IMR-90 (cell line): ENCODE data around the gene KANK3.

ENCODE experiments used
- BHLHE40 ChIP-seq: fragments of 150-350 bp; IDR thresholded peaks from 2 replicates; pipeline ENCODE4 v1.6.1; 2016; ENCODE audit warnings: mild to moderate bottlenecking, low read depth, low read length
- CEBPB ChIP-seq: IDR thresholded peaks from 2 replicates; pipeline ENCODE4 v1.6.1; 2012; ENCODE audit warnings: low read depth, low read length, improper control_type of control experiment
- CHD1 ChIP-seq: IDR thresholded peaks from 2 replicates; pipeline ENCODE4 v1.6.1; 2012; ENCODE audit warnings: low read depth, low read length, improper control_type of control experiment
- CTCF ChIP-seq: conservative IDR thresholded peaks from 2 replicates; pipeline ENCODE4 v1.5.1; 2012; ENCODE audit warnings: mild to moderate bottlenecking, low read depth, low read length, improper control_type of control experiment
- ELK1 ChIP-seq: fragments of 150-350 bp; IDR thresholded peaks from 2 replicates; pipeline ENCODE4 v1.6.1; 2016; ENCODE audit warnings: low read depth, mild to moderate bottlenecking, low read length, moderate library complexity, borderline replicate concordance
- FOS ChIP-seq: fragments of 150-350 bp; IDR thresholded peaks from 2 replicates; pipeline ENCODE4 v1.6.1; 2016; ENCODE audit warnings: low read depth, low read length
- MAZ ChIP-seq: IDR thresholded peaks from 2 replicates; pipeline ENCODE4 v1.6.1; 2012; ENCODE audit warnings: low read depth, mild to moderate bottlenecking, low read length, improper control_type of control experiment, moderate library complexity, borderline replicate concordance
- MXI1 ChIP-seq: IDR thresholded peaks from 2 replicates; pipeline ENCODE4 v1.6.1; 2012; ENCODE audit warnings: low read depth, mild to moderate bottlenecking, low read length, moderate library complexity, borderline replicate concordance
- NFE2L2 ChIP-seq: fragments of 150-350 bp; IDR thresholded peaks from 2 replicates; pipeline ENCODE4 v1.6.1; 2016; ENCODE audit warnings: low read depth, mild to moderate bottlenecking, low read length
- POLR2A ChIP-seq: IDR thresholded peaks from 2 replicates; pipeline ENCODE4 v1.6.1; 2012; ENCODE audit warnings: mild to moderate bottlenecking, low read depth, low read length
- RAD21 ChIP-seq: IDR thresholded peaks from 2 replicates; pipeline ENCODE4 v1.6.1; 2012; ENCODE audit warnings: low read length, improper control_type of control experiment
- RCOR1 ChIP-seq: IDR thresholded peaks from 2 replicates; pipeline ENCODE4 v1.6.1; 2012; ENCODE audit warnings: mild to moderate bottlenecking, low read length, improper control_type of control experiment; ENCODE audit not compliant: insufficient replicate concordance
- SMC3 ChIP-seq: fragments of 150-350 bp; IDR thresholded peaks from 2 replicates; pipeline ENCODE4 v1.6.1; 2016; ENCODE audit warnings: low read depth, mild to moderate bottlenecking, antibody characterized with exemption, low read length, moderate library complexity
- TF ChIP-seq, protein P1 (sequence below): fragments of 150-350 bp; IDR thresholded peaks from 2 replicates; pipeline ENCODE4 v1.6.1; 2017; ENCODE audit warnings: mild to moderate bottlenecking, antibody characterized with exemption, low read length, low read depth

GRCh38 chr19:8321067-8321985 lies 21.7 kb downstream of the KANK3 start, which contains the start of the genes NDUFA7 and RPS28:
- TF ChIP-seq CTCF (peak; percentile 36), POLR2A (peak; percentile 93), CHD1 (peak; percentile 42; the same call in 1 of the 2 replicates), MAZ (peak; percentile 70; the same call in 1 of the 2 replicates), NFE2L2 (no peak; the same call in 1 of the 2 replicates), RAD21 (peak; percentile 31; the same call in 1 of the 2 replicates), MXI1 (no peak), CEBPB (no peak), BHLHE40 (peak; percentile 85), ELK1 (no peak), SMC3 (no peak), FOS (no peak), RCOR1 (no peak)
- TF ChIP-seq, protein P1, sequence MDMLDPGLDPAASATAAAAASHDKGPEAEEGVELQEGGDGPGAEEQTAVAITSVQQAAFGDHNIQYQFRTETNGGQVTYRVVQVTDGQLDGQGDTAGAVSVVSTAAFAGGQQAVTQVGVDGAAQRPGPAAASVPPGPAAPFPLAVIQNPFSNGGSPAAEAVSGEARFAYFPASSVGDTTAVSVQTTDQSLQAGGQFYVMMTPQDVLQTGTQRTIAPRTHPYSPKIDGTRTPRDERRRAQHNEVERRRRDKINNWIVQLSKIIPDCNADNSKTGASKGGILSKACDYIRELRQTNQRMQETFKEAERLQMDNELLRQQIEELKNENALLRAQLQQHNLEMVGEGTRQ, result peak; percentile 91
